Upper lobe of right lung (tissue), 1 donor: ENCODE results near the gene PRPF6. TPM values are rescaled to one million over a fixed set of nuclear protein-coding genes. Genes with fewer than 3 reads are reported as not detected.

Experiments used
- ATAC-seq: fragments of 200-7000 bp; cut with Tn5 transposase; one replicate; pipeline ENCODE4 v1.9.1; 2020; ENCODE audit warnings: mild to moderate bottlenecking, moderate library complexity
- DNase-seq: peaks from one replicate; pipeline ENCODE4 v3.0.0-alpha.2; 2020
- H3K27ac ChIP-seq: fragments of 200-600 bp; one replicate; pipeline ENCODE4 v1.8.0; 2022
- H3K27me3 ChIP-seq: fragments of 200-600 bp; one replicate; pipeline ENCODE4 v1.8.0; 2022; ENCODE audit warnings: mild to moderate bottlenecking
- H3K36me3 ChIP-seq: fragments of 200-600 bp; one replicate; pipeline ENCODE4 v1.8.0; 2022
- H3K4me1 ChIP-seq: fragments of 200-600 bp; one replicate; pipeline ENCODE4 v1.8.0; 2022
- H3K4me3 ChIP-seq: fragments of 200-600 bp; one replicate; pipeline ENCODE4 v1.8.0; 2022; ENCODE audit warnings: mild to moderate bottlenecking
- H3K9me3 ChIP-seq: fragments of 200-600 bp; one replicate; pipeline ENCODE4 v1.8.0; 2022
- intact Hi-C: fragments of 100-400 bp; cut with DNase I; formaldehyde crosslinking; loops from one replicate; pipeline ENCODE4 v1.11.0; 2022
- total RNA-seq: library from RNA; stranded (reverse); fragmentation: NEBNext Ultra II Directional; extraction: Animal tissue kit (Norgen Biotek cat#: 25700); gene quantifications from one replicate; pipeline ENCODE4 v1.2.1, GENCODE V29; 2021
- TF ChIP-seq, protein P1 (sequence below): fragments of 200-600 bp; IDR thresholded peaks from one replicate; pipeline ENCODE4 v1.8.0; 2022; ENCODE audit warnings: antibody characterized with exemption
- donor health status: DM: no; HTN: yes; CAD: no; lungs with severe emphysema.

The PRPF6 gene
- total RNA-seq, 1 donor from 2014 or later, result 58.9 TPM

DNA sequence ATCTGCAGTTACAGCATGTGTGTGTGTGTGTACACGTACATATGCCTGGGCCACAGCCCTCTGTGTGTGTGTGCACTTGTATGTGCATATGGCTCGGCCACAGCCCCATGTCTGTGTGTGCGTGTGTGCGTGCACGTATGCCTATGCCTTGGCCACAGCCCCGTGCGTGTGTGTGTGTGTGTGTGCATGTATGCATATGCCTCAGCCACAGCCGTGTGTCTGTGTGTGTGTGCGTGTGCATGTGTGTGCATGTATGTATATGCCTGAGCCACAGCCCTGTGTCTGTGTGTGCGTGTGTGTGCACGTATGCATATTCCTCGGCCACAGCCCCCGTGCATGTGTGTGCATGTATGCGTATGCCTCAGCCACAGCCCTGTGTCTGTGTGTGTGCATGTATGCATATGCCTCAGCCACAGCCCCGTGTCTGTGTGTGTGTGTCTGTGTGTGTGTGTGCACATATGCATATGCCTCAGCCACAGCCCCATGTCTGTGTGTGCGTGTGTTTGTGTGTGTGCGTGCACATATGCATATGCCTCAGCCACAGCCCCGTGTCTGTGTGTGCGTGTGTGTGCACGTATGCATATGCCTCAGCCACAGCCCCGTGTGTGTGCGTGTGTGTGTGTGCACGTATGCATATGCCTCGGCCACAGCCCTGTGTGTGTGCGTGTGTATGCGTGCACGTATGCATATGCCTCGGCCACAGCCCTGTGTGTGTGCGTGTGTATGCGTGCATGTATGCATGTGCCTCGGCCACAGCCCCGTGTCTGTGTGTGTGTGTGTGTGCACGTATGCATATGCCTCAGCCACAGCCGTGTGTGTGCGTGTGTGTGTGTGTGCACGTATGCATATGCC lies 40.4 kb downstream of the PRPF6 start:
- no peak overlapping the region for H3K27ac ChIP-seq
- DNase-seq (no peak), ATAC-seq (no peak)
- H3K4me3 ChIP-seq, result no peak overlapping the region
- TF ChIP-seq, protein P1, sequence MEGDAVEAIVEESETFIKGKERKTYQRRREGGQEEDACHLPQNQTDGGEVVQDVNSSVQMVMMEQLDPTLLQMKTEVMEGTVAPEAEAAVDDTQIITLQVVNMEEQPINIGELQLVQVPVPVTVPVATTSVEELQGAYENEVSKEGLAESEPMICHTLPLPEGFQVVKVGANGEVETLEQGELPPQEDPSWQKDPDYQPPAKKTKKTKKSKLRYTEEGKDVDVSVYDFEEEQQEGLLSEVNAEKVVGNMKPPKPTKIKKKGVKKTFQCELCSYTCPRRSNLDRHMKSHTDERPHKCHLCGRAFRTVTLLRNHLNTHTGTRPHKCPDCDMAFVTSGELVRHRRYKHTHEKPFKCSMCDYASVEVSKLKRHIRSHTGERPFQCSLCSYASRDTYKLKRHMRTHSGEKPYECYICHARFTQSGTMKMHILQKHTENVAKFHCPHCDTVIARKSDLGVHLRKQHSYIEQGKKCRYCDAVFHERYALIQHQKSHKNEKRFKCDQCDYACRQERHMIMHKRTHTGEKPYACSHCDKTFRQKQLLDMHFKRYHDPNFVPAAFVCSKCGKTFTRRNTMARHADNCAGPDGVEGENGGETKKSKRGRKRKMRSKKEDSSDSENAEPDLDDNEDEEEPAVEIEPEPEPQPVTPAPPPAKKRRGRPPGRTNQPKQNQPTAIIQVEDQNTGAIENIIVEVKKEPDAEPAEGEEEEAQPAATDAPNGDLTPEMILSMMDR, result no peak
- peaks cover 76% of the 10 kb centered on the region for H3K36me3 ChIP-seq
- H3K4me1 ChIP-seq, result no peaks in the 10 kb centered on the region
- no peaks in the 10 kb centered on the region for H3K27me3 ChIP-seq
- H3K9me3 ChIP-seq, result no peaks in the 10 kb centered on the region
- intact Hi-C loops, result no loop called here

DNA sequence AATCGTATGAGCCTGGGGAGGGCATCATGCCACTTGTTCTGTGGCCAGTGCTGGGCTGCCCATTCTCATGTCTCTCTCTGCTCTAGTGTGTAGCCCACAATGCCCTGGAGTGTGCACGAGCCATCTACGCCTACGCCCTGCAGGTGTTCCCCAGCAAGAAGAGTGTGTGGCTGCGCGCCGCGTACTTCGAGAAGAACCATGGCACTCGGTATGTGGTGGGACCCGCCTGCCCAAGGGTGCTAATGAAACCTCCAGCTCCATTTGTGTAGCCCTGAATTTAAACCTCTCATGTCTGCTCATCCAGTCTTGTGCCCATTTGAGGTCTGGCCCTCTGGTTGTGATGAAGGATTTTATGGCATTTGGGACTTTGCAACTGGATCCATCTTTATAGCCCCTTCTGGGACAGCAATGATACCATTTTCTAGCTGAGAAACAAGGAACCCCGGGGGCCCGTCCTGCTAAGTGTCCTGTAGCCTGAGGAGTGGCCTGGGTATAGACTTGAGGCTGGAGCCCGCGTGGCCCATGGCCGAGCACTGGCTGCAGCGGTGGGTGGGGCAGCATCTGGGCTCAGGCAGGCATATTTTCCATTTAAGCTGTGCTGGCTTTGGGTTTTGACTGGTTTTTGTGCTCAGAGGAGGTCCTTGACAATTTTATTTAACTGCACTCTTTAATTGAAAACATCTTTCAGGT lies 41.9 kb downstream of the PRPF6 start:
- Histone ChIP-seq H3K4me3 (no peak overlapping the region), H3K27me3 (no peaks in the 10 kb centered on the region), H3K27ac (no peak overlapping the region), H3K36me3 (peaks cover 77% of the 10 kb centered on the region), H3K4me1 (no peaks in the 10 kb centered on the region), H3K9me3 (no peaks in the 10 kb centered on the region)
- DNase-seq (no peak), ATAC-seq (no peak)
- TF ChIP-seq, protein P1, result no peak
- intact Hi-C loops, result no loop called here

DNA sequence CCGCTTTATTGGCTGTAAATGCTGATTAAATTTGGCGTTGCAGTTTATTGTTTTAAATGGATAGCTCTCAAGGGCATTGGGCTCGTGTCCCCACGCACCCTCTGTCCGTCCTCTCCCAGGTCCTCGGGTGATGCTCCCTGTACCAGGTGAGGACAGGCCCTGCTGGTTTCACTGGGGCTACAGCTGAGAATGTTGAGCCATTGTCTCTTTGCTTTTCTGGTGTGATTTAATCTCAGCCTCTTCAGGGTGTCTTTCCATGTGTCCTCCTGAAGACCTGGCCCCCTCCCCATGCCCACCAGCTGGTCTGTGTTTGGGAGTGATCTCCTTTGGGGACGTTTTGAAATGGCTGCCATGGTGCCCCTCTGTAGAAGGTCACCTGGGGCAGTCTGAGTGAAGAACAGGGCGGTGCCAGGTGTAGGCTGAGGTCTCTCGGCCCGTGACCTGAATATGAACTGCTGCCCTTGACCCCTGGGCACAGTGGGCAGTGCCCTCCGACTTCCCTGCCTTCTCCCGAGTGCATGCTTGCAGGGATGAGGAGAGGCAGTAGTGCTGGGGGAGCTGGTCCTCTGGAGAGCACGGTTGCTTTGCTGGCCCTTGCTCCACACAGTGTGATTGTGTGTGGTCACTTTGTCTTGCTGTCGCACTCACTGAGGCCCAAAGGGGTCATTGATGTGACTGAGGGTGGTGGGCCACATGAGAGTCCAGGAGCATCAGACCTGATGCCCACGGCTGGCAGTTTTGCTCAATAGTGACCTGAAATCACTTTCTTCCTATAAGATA lies 42.6 kb downstream of the PRPF6 start:
- Histone ChIP-seq H3K27me3 (no peaks in the 10 kb centered on the region), H3K36me3 (peaks cover 77% of the 10 kb centered on the region), H3K27ac (no peak overlapping the region), H3K9me3 (no peaks in the 10 kb centered on the region), H3K4me3 (no peak overlapping the region), H3K4me1 (no peaks in the 10 kb centered on the region)
- DNase-seq (no peak), ATAC-seq (no peak)
- TF ChIP-seq, protein P1, result no peak
- intact Hi-C loops, result no loop called here

DNA sequence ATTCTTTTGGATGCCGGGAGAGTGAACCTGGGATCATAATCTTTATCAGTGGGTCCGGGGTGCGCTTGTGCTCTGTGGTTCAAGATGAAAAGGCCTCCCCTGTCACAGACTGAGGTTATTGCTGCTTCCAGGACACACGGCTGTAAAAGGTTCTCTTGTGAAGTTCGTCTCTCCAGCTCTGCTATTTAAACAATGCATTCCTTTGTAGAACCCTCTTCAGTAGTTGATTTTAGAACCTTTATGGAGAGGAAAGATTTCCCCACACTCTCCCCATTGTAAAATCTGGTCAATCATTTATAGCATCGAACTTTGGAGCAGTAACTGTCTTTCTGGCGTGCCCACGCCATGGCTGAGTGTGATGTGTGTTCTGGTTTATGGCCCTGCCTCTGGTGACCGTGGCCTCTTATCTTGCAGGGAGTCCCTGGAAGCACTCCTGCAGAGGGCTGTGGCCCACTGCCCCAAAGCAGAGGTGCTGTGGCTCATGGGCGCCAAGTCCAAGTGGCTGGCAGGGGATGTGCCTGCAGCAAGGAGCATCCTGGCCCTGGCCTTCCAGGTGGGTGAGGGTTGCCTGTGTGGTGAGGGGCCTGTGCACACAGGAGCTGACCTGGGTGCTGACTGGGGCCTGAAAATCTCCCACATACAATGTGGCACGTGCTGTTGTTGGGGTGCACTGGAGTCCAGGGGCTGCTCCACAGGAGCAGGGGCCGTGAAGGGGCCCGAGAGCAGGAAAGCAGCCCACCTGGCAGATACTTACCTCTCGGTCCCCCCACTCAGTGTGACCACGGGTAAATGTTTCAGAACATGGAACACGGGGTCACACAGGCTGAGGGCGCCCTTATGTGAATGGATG lies 43.4 kb downstream of the PRPF6 start:
- no peaks in the 10 kb centered on the region for H3K4me1 ChIP-seq
- H3K27me3 ChIP-seq, result no peaks in the 10 kb centered on the region
- H3K9me3 ChIP-seq, result no peaks in the 10 kb centered on the region
- TF ChIP-seq, protein P1, result no peak
- intact Hi-C loops, result no loop called here
- no peak overlapping the region for H3K27ac ChIP-seq
- peaks cover 77% of the 10 kb centered on the region for H3K36me3 ChIP-seq
- no peak for ATAC-seq
- no peak for DNase-seq
- H3K4me3 ChIP-seq, result no peak overlapping the region
